Measurements from ENCODE around the gene CELF1.

DNA sequence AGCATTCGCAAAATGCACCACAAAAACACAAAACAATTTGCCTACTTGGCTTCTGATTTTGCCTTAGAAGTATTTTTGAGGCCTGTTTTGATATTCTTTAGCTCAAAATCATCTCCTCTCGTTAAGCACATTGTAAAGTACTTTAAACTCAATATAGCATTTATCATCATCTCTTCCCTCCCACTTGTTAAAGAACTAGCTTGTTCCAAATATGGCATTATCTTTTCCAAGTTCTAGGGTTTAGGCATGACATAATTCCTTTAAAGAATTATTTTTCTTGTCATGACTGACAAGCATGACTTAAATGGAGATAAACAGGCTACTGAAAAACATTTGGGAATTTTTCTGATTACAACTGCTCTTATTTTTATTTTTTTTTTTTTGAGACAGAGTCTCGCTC is 21.3 kb downstream of the CELF1 start:
- TF ChIP-seq, protein P1, sequence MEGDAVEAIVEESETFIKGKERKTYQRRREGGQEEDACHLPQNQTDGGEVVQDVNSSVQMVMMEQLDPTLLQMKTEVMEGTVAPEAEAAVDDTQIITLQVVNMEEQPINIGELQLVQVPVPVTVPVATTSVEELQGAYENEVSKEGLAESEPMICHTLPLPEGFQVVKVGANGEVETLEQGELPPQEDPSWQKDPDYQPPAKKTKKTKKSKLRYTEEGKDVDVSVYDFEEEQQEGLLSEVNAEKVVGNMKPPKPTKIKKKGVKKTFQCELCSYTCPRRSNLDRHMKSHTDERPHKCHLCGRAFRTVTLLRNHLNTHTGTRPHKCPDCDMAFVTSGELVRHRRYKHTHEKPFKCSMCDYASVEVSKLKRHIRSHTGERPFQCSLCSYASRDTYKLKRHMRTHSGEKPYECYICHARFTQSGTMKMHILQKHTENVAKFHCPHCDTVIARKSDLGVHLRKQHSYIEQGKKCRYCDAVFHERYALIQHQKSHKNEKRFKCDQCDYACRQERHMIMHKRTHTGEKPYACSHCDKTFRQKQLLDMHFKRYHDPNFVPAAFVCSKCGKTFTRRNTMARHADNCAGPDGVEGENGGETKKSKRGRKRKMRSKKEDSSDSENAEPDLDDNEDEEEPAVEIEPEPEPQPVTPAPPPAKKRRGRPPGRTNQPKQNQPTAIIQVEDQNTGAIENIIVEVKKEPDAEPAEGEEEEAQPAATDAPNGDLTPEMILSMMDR (CRISPR knock-in tag; IDR thresholded peaks at IDR 0.05), result no peak
- TF ChIP-seq, protein P2, sequence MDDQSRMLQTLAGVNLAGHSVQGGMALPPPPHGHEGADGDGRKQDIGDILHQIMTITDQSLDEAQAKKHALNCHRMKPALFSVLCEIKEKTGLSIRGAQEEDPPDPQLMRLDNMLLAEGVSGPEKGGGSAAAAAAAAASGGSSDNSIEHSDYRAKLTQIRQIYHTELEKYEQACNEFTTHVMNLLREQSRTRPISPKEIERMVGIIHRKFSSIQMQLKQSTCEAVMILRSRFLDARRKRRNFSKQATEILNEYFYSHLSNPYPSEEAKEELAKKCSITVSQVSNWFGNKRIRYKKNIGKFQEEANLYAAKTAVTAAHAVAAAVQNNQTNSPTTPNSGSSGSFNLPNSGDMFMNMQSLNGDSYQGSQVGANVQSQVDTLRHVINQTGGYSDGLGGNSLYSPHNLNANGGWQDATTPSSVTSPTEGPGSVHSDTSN (CRISPR knock-in tag; IDR thresholded peaks at IDR 0.05; ENCODE audit: borderline replicate concordance), result no peak
- TF ChIP-seq, protein P3, sequence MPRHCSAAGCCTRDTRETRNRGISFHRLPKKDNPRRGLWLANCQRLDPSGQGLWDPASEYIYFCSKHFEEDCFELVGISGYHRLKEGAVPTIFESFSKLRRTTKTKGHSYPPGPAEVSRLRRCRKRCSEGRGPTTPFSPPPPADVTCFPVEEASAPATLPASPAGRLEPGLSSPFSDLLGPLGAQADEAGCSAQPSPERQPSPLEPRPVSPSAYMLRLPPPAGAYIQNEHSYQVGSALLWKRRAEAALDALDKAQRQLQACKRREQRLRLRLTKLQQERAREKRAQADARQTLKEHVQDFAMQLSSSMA (CRISPR knock-in tag; IDR thresholded peaks at IDR 0.05), result no peak
- TF ChIP-seq RAD21 (CRISPR knock-in tag; IDR thresholded peaks at IDR 0.05), result no peak
- TF ChIP-seq DPF2 (CRISPR knock-in tag; IDR thresholded peaks at IDR 0.05; ENCODE audit: borderline replicate concordance, low read depth), result no peak
